ENCODE data around the gene FAM221B. TPM values are rescaled to one million over a fixed set of nuclear protein-coding genes. Genes with fewer than 3 reads are reported as not detected.
A peak's percentile ranks its signal among the peaks of the same experiment; 100 is the strongest.

Gene FAM221B
- total RNA-seq (not detected), polyA plus RNA-seq (under 1 TPM in 1 of 3 donors, not detected in 2; 0.10 TPM)
- long read RNA-seq, donor 1, result 0 reads
- long read RNA-seq, donor 2, result 0 reads
- long read RNA-seq, donor 3, result 0 reads
- long read RNA-seq, donor 4, result 0 reads
- long read RNA-seq, donor 5, result 0 reads
- long read RNA-seq, donor 6, result 0 reads
- long read RNA-seq, donor 7, result 0 reads
- long read RNA-seq, donor 8, result 0 reads
- long read RNA-seq, donor 9, result 0 reads
- long read RNA-seq, donor 10, result 0 reads

GRCh38 chr9:35828716-35829083, at the start of gene FAM221B:
Gene FAM221B, minus strand, starts transcription at chr9:35828732. Its CDS starts 2,571 bp downstream, at chr9:35826161.
- 0 to 2% (median 1%) methylated on average over 20 to 21 of the region's 21 CpGs for WGBS, 5 donors
- TF ChIP-seq POLR2A (IDR thresholded peaks at IDR 0.05), result no peak
- TF ChIP-seq EP300 (IDR thresholded peaks at IDR 0.05), result no peak
- no peak for TF ChIP-seq CTCF (IDR thresholded peaks at IDR 0.05)
- TF ChIP-seq POLR2AphosphoS5 (IDR thresholded peaks at IDR 0.05), result no peak
- no peaks in the 10 kb centered on the region for H3K27me3 ChIP-seq
- H3K4me3 ChIP-seq, result peak within 1 kb of the TSS; percentile 61 to 90 (median 78)
- peak within 1 kb of the TSS; percentile 95 to 100 (median 98) for H3K27ac ChIP-seq
- no peaks in the 10 kb centered on the region for H3K36me3 ChIP-seq
- H3K4me1 ChIP-seq, result peaks cover 32 to 59% (median 53%) of the 10 kb centered on the region in 4 donors
- no peaks in the 10 kb centered on the region for H3K9me3 ChIP-seq
- no peak for DNase-seq
- intact Hi-C loops (cut with DNase I; ENCODE audit: low total_unique reads), result no loop called here

- DNase-seq, result no peak
- Histone ChIP-seq H3K27me3 (peaks cover 0 to 24% (median 0%) of the 10 kb centered on the region in 3 donors), H3K36me3 (no peaks in the 10 kb centered on the region), H3K27ac (no peak overlapping the region), H3K4me1 (no peaks in the 10 kb centered on the region), H3K4me3 (no peak overlapping the region), H3K9me3 (peaks cover 0 to 4% (median 0%) of the 10 kb centered on the region in 4 donors)
- TF ChIP-seq CTCF (IDR thresholded peaks at IDR 0.05), result no peak
- intact Hi-C loops (cut with DNase I; ENCODE audit: low total_unique reads), result no loop called here
- WGBS, 5 donors, result 67 to 81% (median 78%) methylated on average over 3 of the region's 3 CpGs
Measured at GRCh38 chr9:35872505-35872904, 44.0 kb upstream of the FAM221B start.

- peak in 1 of 2 donors; percentile 45 for DNase-seq
- TF ChIP-seq POLR2A (IDR thresholded peaks at IDR 0.05), result no peak
- TF ChIP-seq POLR2AphosphoS5 (IDR thresholded peaks at IDR 0.05), result no peak
- TF ChIP-seq EP300 (IDR thresholded peaks at IDR 0.05), result no peak
- TF ChIP-seq CTCF (IDR thresholded peaks at IDR 0.05), result no peak
- Histone ChIP-seq H3K4me1 (no peaks in the 10 kb centered on the region), H3K4me3 (no peak overlapping the region), H3K27me3 (peaks cover 0 to 27% (median 0%) of the 10 kb centered on the region in 3 donors), H3K27ac (no peak overlapping the region), H3K36me3 (no peaks in the 10 kb centered on the region), H3K9me3 (no peaks in the 10 kb centered on the region)
- intact Hi-C loops (cut with DNase I; ENCODE audit: low total_unique reads), result no loop called here
- WGBS, 5 donors, result 33 to 52% (median 41%) methylated on average over 3 of the region's 3 CpGs
Measured at GRCh38 chr9:35871545-35871944, 43.0 kb upstream of the FAM221B start.

- TF ChIP-seq EP300 (IDR thresholded peaks at IDR 0.05), result no peak
- TF ChIP-seq CTCF (IDR thresholded peaks at IDR 0.05), result no peak
- no peak for TF ChIP-seq POLR2A (IDR thresholded peaks at IDR 0.05)
- no peak for TF ChIP-seq POLR2AphosphoS5 (IDR thresholded peaks at IDR 0.05)
- Histone ChIP-seq H3K27me3 (peaks cover 0 to 27% (median 0%) of the 10 kb centered on the region in 3 donors), H3K4me3 (no peak within 1 kb of the TSS), H3K27ac (no peak within 1 kb of the TSS), H3K4me1 (no peaks in the 10 kb centered on the region), H3K9me3 (no peaks in the 10 kb centered on the region), H3K36me3 (no peaks in the 10 kb centered on the region)
- 83 to 91% (median 91%) methylated on average over 8 of the region's 8 CpGs for WGBS, 5 donors
- intact Hi-C loops (cut with DNase I; ENCODE audit: low total_unique reads), result no loop called here
- no peak for DNase-seq
Measured at GRCh38 chr9:35870351-35870923, 41.9 kb upstream of the FAM221B start, which contains the start of gene OR13J1. Gene OR13J1, minus strand, starts transcription at chr9:35870401. Its CDS starts 0 bp downstream, at chr9:35870401.

Measured in stomach (tissue), 19 donors.